ENCODE measurements around the gene ULK3.

The ULK3 gene

DNA sequence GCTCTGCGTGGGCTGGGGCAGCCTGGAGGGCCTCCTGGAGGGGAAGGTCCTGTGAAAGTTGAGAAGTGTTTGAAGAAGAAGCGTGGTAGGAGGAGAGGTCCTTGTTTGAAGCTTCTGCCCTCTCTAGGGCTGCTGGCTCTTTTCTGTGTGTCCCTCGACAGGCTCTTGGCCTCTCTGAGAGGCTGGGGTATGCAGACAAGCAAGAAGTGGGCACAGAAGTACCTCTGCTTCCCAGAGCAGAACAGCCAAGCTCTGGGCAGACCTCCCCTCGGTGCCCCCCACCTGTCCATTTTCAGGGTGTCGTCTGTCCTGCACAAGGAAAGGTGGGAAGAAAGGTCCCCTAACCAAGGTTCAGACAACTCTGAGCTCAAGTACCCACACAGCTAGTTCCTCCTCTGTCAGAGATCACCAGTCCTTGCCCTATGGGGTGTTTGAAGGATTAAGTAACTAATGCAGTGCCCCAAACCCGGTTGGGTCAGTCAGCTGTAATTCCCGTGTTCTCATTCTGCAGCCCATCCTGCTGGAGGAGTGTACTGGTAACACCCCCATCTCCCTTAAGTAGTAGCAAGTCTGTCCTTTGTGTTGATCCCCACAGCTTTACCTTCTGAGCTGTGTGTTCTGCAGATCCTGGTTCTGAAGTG lies 54.8 kb downstream of the ULK3 start:
- TF ChIP-seq TCF12 (IDR thresholded peaks at IDR 0.05; ENCODE audit: low read depth) (no peak), NFIC (IDR thresholded peaks at IDR 0.05) (no peak), USF1 (IDR thresholded peaks at IDR 0.05) (no peak), ZBTB7A (IDR thresholded peaks at IDR 0.05; ENCODE audit: low read depth) (no peak), REST (IDR thresholded peaks at IDR 0.05; ENCODE audit: low read depth) (no peak), EP300 (IDR thresholded peaks at IDR 0.05; ENCODE audit: borderline replicate concordance) (no peak), RAD21 (IDR thresholded peaks at IDR 0.05; ENCODE audit: low read depth) (no peak), CREB1 (IDR thresholded peaks at IDR 0.05; ENCODE audit: low read depth) (no peak), EGR1 (IDR thresholded peaks at IDR 0.05) (no peak)

DNA sequence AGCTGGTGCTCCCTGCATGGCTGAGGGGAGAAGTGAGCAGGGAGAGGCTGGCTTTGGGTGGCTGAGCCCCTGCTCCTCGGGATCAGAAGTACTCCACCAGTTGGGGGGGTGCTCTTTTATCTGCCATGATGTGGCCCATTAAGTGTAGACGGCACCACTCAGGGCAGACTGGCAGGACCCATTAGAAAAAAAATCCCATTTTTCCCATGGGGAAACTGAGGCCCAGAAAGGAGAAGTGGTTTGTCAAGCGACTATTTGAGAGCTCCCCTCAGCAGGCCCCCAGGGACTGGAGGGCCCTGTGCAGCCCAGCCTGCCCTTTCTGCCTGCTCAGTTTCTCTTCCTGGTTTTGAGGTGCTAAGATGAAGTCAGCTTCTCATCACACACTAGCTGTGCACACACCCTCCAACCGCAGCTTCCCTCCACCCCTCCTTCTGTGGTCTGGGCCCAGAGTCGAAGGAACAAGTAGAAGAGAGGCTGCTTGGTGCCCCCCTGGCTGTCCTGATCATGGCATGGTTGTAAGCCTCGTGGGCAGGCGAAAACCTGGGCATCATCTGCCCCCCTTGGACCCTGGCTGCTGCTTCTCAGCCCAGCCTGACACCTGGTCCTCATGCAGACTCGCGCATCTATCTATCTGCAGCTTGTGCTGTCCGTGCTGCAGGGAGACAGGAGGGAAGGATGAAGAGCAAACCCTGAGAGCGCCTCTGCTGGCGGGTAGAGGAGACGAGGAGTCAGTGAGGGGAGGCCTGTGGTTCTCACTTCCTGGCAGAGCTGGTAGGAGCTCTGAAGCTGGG lies 55.5 kb downstream of the ULK3 start:
- TF ChIP-seq TAF1 (IDR thresholded peaks at IDR 0.05; ENCODE audit: low read depth) = no peak
- TF ChIP-seq MAX (IDR thresholded peaks at IDR 0.05) = peak; percentile 26; the same call in 1 of the 2 replicates
- TF ChIP-seq RAD21 (IDR thresholded peaks at IDR 0.05; ENCODE audit: low read depth) = peak; percentile 17; the same call in 1 of the 2 replicates

- TF ChIP-seq CREB1 (IDR thresholded peaks at IDR 0.05; ENCODE audit: low read depth) (no peak), EP300 (IDR thresholded peaks at IDR 0.05; ENCODE audit: borderline replicate concordance) (no peak), FOXM1 (IDR thresholded peaks at IDR 0.05; ENCODE audit: borderline replicate concordance, low read depth) (no peak), USF1 (IDR thresholded peaks at IDR 0.05) (no peak), TAF1 (IDR thresholded peaks at IDR 0.05; ENCODE audit: low read depth) (no peak), MAX (IDR thresholded peaks at IDR 0.05) (no peak), REST (IDR thresholded peaks at IDR 0.05; ENCODE audit: low read depth) (no peak), NFIC (IDR thresholded peaks at IDR 0.05) (no peak), TCF12 (IDR thresholded peaks at IDR 0.05; ENCODE audit: low read depth) (no peak), ZBTB7A (IDR thresholded peaks at IDR 0.05; ENCODE audit: low read depth) (no peak), TEAD4 (IDR thresholded peaks at IDR 0.05) (no peak), RAD21 (IDR thresholded peaks at IDR 0.05; ENCODE audit: low read depth) (no peak), CEBPB (IDR thresholded peaks at IDR 0.05) (no peak), YY1 (IDR thresholded peaks at IDR 0.05; ENCODE audit: low read depth) (no peak), EGR1 (IDR thresholded peaks at IDR 0.05) (no peak)
Measured at GRCh38 chr15:74786551-74787165, 56.3 kb downstream of the ULK3 start.
